ENCODE measurements around the gene NCEH1.

NCEH1 gene

DNA sequence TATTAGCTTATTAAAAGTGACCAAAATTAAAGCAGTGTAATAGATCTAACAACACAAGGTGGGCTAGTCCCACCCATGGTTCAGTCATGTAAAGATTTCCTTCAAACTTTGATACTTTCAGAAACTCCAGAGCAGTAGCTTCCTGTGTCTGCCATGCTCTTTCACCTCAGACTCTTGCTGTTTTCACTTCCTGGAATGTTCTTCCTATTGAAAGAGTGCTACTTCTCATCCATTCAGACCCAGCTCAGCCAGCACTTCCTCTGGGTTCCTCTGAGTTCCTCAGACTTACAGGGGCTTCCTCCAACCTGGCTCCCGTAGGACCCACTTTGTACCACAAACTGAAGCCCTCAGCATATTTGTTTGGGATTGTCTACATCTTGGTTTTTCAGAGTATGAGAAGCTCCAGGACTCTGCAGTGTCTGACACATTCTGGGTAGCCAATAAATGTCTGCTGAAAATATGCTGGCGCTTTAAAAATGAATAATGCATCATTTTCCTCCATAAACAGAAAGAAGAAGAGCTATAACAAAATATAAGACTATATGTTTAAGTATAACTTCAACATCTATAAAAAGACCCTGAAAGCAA lies 18.0 kb downstream of the NCEH1 start:
- Histone ChIP-seq H3K27ac (ENCODE audit: low read length) (no peak overlapping the region), H3K9me3 (ENCODE audit: insufficient read depth, low read depth, low read length) (no peaks in the 10 kb centered on the region), H3K36me3 (ENCODE audit: insufficient read depth, low read depth, low read length) (no peaks in the 10 kb centered on the region), H3K27me3 (ENCODE audit: insufficient read depth, low read length) (no peaks in the 10 kb centered on the region), H3K9ac (ENCODE audit: low read depth, low read length) (no peak overlapping the region), H3K4me1 (ENCODE audit: insufficient read depth, low read length) (peaks cover 14% of the 10 kb centered on the region), H3K4me3 (ENCODE audit: low read length) (no peak overlapping the region)

GRCh38 chr3:172690936-172691335 lies 19.9 kb downstream of the NCEH1 start:
- Histone ChIP-seq H3K9ac (ENCODE audit: low read depth, low read length) (no peak overlapping the region), H3K9me3 (ENCODE audit: insufficient read depth, low read depth, low read length) (no peaks in the 10 kb centered on the region), H3K27me3 (ENCODE audit: insufficient read depth, low read length) (no peaks in the 10 kb centered on the region), H3K27ac (ENCODE audit: low read length) (no peak overlapping the region), H3K36me3 (ENCODE audit: insufficient read depth, low read depth, low read length) (no peaks in the 10 kb centered on the region), H3K4me3 (ENCODE audit: low read length) (no peak overlapping the region), H3K4me1 (ENCODE audit: insufficient read depth, low read length) (peaks cover 10% of the 10 kb centered on the region)

GRCh38 chr3:172688588-172688987 lies 22.3 kb downstream of the NCEH1 start:
- Histone ChIP-seq H3K4me1 (ENCODE audit: insufficient read depth, low read length) (peaks cover 14% of the 10 kb centered on the region), H3K4me3 (ENCODE audit: low read length) (no peak overlapping the region), H3K27me3 (ENCODE audit: insufficient read depth, low read length) (no peaks in the 10 kb centered on the region), H3K9ac (ENCODE audit: low read depth, low read length) (no peak overlapping the region), H3K9me3 (ENCODE audit: insufficient read depth, low read depth, low read length) (no peaks in the 10 kb centered on the region), H3K27ac (ENCODE audit: low read length) (no peak overlapping the region), H3K36me3 (ENCODE audit: insufficient read depth, low read depth, low read length) (no peaks in the 10 kb centered on the region)

DNA sequence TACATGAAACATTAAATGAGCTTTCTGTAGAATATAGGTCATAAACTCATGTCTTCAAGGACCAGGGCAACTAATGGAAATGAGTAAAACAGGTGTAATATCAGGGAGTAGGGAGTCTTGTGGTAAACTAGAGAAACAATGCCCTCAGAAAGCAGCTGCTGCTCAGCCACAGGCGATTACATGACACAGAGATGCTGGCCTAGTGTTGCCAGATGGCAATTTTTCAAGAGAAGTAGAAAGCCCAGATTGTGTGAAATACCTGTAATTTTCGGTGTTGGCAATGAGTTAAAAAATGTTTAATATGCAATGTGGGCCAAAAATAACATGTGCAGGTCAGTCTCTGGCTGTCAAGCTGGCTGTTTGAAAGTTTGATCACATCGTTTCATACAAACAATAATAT lies 23.4 kb downstream of the NCEH1 start:
- Histone ChIP-seq H3K27ac (ENCODE audit: low read length) (no peak overlapping the region), H3K4me1 (ENCODE audit: insufficient read depth, low read length) (peaks cover 7% of the 10 kb centered on the region; the same call in 1 of the 2 replicates), H3K9me3 (ENCODE audit: insufficient read depth, low read depth, low read length) (no peaks in the 10 kb centered on the region), H3K27me3 (ENCODE audit: insufficient read depth, low read length) (no peaks in the 10 kb centered on the region), H3K9ac (ENCODE audit: low read depth, low read length) (no peak overlapping the region), H3K36me3 (ENCODE audit: insufficient read depth, low read depth, low read length) (no peaks in the 10 kb centered on the region), H3K4me3 (ENCODE audit: low read length) (no peak overlapping the region)

GRCh38 chr3:172685331-172686214 lies 25.3 kb downstream of the NCEH1 start:
- peaks cover 7% of the 10 kb centered on the region; the same call in 1 of the 2 replicates for H3K4me1 ChIP-seq (ENCODE audit: insufficient read depth, low read length)
- H3K27ac ChIP-seq (ENCODE audit: low read length), result no peak overlapping the region
- H3K36me3 ChIP-seq (ENCODE audit: insufficient read depth, low read depth, low read length), result no peaks in the 10 kb centered on the region
- H3K9ac ChIP-seq (ENCODE audit: low read depth, low read length), result no peak overlapping the region
- H3K27me3 ChIP-seq (ENCODE audit: insufficient read depth, low read length), result no peaks in the 10 kb centered on the region
- no peaks in the 10 kb centered on the region for H3K9me3 ChIP-seq (ENCODE audit: insufficient read depth, low read depth, low read length)
- no peak overlapping the region for H3K4me3 ChIP-seq (ENCODE audit: low read length)

DNA sequence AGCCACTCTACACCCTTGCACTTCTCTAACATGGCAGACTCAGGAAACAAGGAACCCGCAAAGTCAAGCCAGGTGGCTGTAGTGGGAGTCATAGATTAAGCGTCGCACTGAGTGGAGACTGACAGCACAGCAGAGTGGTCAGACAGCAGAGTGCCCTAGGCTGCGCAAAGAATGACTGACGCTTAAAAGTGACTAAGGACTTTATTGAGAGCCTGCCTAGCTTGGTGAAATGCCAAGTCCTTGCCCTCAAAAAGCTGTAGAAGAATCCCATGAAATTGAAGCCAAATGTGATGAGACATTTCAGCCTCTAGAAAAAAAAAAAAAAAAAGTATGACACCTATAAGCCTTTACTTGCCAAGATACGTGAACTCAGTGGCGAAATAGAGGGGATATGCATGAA lies 30.2 kb downstream of the NCEH1 start:
- Histone ChIP-seq H3K4me3 (ENCODE audit: low read length) (no peak overlapping the region), H3K36me3 (ENCODE audit: insufficient read depth, low read depth, low read length) (no peaks in the 10 kb centered on the region), H3K27me3 (ENCODE audit: insufficient read depth, low read length) (no peaks in the 10 kb centered on the region), H3K4me1 (ENCODE audit: insufficient read depth, low read length) (peaks cover 9% of the 10 kb centered on the region), H3K9me3 (ENCODE audit: insufficient read depth, low read depth, low read length) (no peaks in the 10 kb centered on the region), H3K9ac (ENCODE audit: low read depth, low read length) (no peak overlapping the region), H3K27ac (ENCODE audit: low read length) (no peak overlapping the region)

DNA sequence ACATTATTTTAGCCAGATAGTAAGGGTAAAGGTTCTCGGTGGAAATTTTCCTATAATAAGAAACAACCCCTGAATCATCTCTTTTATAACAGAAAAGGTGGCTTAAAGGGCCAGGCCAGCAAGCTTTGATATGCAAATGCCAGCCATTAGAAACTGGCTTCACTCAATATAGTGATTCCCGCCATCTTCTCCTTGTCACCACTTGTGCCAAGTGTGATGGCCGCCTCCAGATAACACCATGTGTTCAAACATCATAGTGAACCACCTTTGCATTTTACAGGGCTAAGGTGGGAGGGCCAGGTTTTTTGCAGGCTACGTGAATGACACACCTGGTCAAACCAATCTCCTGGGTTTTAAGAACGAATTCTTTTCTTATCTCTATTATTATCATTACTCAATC lies 31.3 kb downstream of the NCEH1 start:
- Histone ChIP-seq H3K9me3 (ENCODE audit: insufficient read depth, low read depth, low read length) (no peaks in the 10 kb centered on the region), H3K9ac (ENCODE audit: low read depth, low read length) (no peak overlapping the region), H3K27ac (ENCODE audit: low read length) (no peak overlapping the region), H3K27me3 (ENCODE audit: insufficient read depth, low read length) (no peaks in the 10 kb centered on the region), H3K4me3 (ENCODE audit: low read length) (no peak overlapping the region), H3K4me1 (ENCODE audit: insufficient read depth, low read length) (peaks cover 6% of the 10 kb centered on the region; the same call in 1 of the 2 replicates), H3K36me3 (ENCODE audit: insufficient read depth, low read depth, low read length) (no peaks in the 10 kb centered on the region)

DNA sequence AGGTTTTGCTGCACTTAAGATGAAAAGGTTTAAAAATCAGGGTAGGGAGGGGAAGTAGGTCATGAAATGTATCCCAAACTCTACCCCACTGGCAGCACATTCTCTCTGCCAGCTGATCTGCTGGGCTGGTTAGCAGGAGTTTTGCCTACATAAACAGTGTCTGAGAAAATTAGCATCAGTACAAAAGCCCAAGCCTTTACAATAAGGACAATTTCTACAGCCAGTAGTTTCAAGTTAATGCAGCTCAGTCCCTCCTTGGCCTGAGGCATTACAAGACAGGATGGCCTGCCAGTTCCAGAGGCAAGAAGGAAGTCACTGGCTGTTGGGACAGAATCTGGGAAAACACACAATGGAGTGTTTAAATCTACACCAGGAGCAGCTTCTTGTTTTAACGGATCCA lies 32.8 kb downstream of the NCEH1 start:
- no peak overlapping the region for H3K4me3 ChIP-seq (ENCODE audit: low read length)
- no peak overlapping the region for H3K27ac ChIP-seq (ENCODE audit: low read length)
- H3K36me3 ChIP-seq (ENCODE audit: insufficient read depth, low read depth, low read length), result no peaks in the 10 kb centered on the region
- H3K27me3 ChIP-seq (ENCODE audit: insufficient read depth, low read length), result no peaks in the 10 kb centered on the region
- H3K4me1 ChIP-seq (ENCODE audit: insufficient read depth, low read length), result peaks cover 6% of the 10 kb centered on the region; the same call in 1 of the 2 replicates
- H3K9me3 ChIP-seq (ENCODE audit: insufficient read depth, low read depth, low read length), result no peaks in the 10 kb centered on the region
- no peak overlapping the region for H3K9ac ChIP-seq (ENCODE audit: low read depth, low read length)

DNA sequence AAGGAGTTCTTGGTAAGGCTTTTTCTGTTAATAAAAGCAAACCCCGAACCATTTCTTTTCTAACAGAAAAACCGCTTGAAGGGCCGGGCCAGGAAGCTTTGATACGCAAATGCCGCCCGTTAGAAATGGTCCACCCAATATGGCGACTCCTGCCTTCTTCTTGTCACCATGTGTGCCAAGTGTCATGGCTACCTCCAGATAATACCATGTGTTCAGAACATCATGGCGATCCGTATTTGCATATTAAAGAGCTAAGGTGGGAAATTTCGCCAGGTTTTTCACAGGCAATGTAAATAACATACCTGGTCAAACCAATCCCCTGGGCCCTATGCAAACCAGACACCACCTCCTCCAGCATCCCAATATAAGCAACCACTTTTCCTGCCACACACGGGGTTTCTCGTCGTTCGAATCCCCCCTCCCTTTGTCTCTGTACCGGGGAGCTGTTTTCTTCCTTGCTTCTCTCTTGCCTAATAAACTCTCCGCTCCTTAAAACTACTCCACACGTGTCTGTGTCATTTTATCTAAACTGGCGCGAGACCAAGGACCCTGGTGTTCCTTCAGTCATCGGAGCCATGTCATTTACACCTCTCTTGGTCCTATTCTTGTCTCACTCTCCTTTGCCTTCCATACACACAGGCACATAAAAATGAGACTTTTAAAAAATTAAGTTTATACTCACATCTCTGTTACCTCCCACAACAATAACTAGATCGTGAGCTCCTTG lies 34.5 kb downstream of the NCEH1 start:
- H3K4me3 ChIP-seq (ENCODE audit: low read length), result no peak overlapping the region

GRCh38 chr3:172675441-172676193 lies 35.2 kb downstream of the NCEH1 start:
- Histone ChIP-seq H3K27me3 (ENCODE audit: insufficient read depth, low read length) (no peaks in the 10 kb centered on the region), H3K4me3 (ENCODE audit: low read length) (no peak overlapping the region)

More for the DNA sequence above, 34.5 kb downstream of the NCEH1 start:
- Histone ChIP-seq H3K9ac (ENCODE audit: low read depth, low read length) (no peak overlapping the region), H3K9me3 (ENCODE audit: insufficient read depth, low read depth, low read length) (no peaks in the 10 kb centered on the region), H3K27me3 (ENCODE audit: insufficient read depth, low read length) (no peaks in the 10 kb centered on the region), H3K36me3 (ENCODE audit: insufficient read depth, low read depth, low read length) (no peaks in the 10 kb centered on the region), H3K4me1 (ENCODE audit: insufficient read depth, low read length) (peaks cover 8% of the 10 kb centered on the region; the same call in 1 of the 2 replicates), H3K27ac (ENCODE audit: low read length) (no peak overlapping the region)

GRCh38 chr3:172673210-172673679 lies 37.6 kb downstream of the NCEH1 start:
- no peaks in the 10 kb centered on the region for H3K27me3 ChIP-seq (ENCODE audit: insufficient read depth, low read length)
- H3K27ac ChIP-seq (ENCODE audit: low read length), result no peak overlapping the region
- H3K9ac ChIP-seq (ENCODE audit: low read depth, low read length), result no peak overlapping the region
- H3K36me3 ChIP-seq (ENCODE audit: insufficient read depth, low read depth, low read length), result no peaks in the 10 kb centered on the region
- no peak overlapping the region for H3K4me3 ChIP-seq (ENCODE audit: low read length)
- no peaks in the 10 kb centered on the region for H3K9me3 ChIP-seq (ENCODE audit: insufficient read depth, low read depth, low read length)
- H3K4me1 ChIP-seq (ENCODE audit: insufficient read depth, low read length), result peaks cover 7% of the 10 kb centered on the region; the same call in 1 of the 2 replicates

More at GRCh38 chr3:172675441-172676193, 35.2 kb downstream of the NCEH1 start:
- Histone ChIP-seq H3K9ac (ENCODE audit: low read depth, low read length) (no peak overlapping the region), H3K9me3 (ENCODE audit: insufficient read depth, low read depth, low read length) (no peaks in the 10 kb centered on the region), H3K4me1 (ENCODE audit: insufficient read depth, low read length) (peaks cover 8% of the 10 kb centered on the region; the same call in 1 of the 2 replicates), H3K27ac (ENCODE audit: low read length) (no peak overlapping the region), H3K36me3 (ENCODE audit: insufficient read depth, low read depth, low read length) (no peaks in the 10 kb centered on the region)
